K562 (cell line): ENCODE measurements around the gene SLC35E1. TPM values are rescaled to one million over a fixed set of nuclear protein-coding genes. Genes with fewer than 3 reads are reported as not detected.

Experiments used
- ATAC-seq: fragments of 200-7000 bp; cut with Tn5 transposase; 3 replicates; pipeline ENCODE4 v1.9.1; 2020; ENCODE audit warnings: moderate library complexity
- BruUV-seq: library from RNA; stranded (reverse); fragments of 400-500 nt; replicated peaks from 2 replicates; lab custom pipeline; 2021; lab: Mats Ljungman, UMichigan
- CTCF ChIA-PET: fragments of 300-600 bp; formaldehyde crosslinking; extraction: SDS; loops from one replicate; lab custom pipeline; 2021; ENCODE audit warnings: low intra/inter-chr PET ratio; lab: Yijun Ruan, JAX
- POLR2A ChIA-PET: fragments of 300-600, 350-650 bp; sonication (Branson Sonifier 250); formaldehyde crosslinking; extraction: SDS; loops from one replicate; lab custom pipeline; 2021; ENCODE audit warnings: antibody characterized with exemption, inconsistent platforms; lab: Yijun Ruan, JAX
- DNase-seq, 4 experiments: peaks; one replicate each; pipeline versions ENCODE4 v3.0.0 to v3.0.0-alpha.2; 2011 to 2018; ENCODE audit warnings: low spot score in 3 of 4, mixed read lengths in 3 of 4; ENCODE audit errors: extremely low read depth in 1 of 4
- FAIRE-seq: peaks from 2 replicates; lab custom pipeline; 2011; peaks lifted over from hg19 to GRCh38; lab: Jason Lieb, UNC
- H2AFZ ChIP-seq: 2 replicates; pipeline ENCODE4 v1.6.0; 2011; ENCODE audit warnings: low read depth, low read length, control low read depth, inconsistent platforms
- H3K27ac ChIP-seq: fragments of 200-600 bp; 3 replicates; pipeline ENCODE4 v1.8.0; 2011; ENCODE audit warnings: low read depth, mild to moderate bottlenecking, control low read depth, inconsistent platforms, low read length, moderate library complexity, mixed read lengths; ENCODE audit errors: extremely low read depth
- H3K27me3 ChIP-seq, 2 experiments: fragments of 300-600 bp in 1 of 2; 2 replicates in 1 of 2; 3 replicates in 1 of 2; pipeline versions ENCODE4 v1.6.0 to v1.8.0; 2011; ENCODE audit warnings: inconsistent platforms in 2 of 2, low read length in 2 of 2, mild to moderate bottlenecking in 1 of 2, mixed read lengths in 1 of 2, moderate library complexity in 1 of 2; ENCODE audit not compliant: control insufficient read depth in 2 of 2, insufficient read depth in 2 of 2
- H3K36me3 ChIP-seq: fragments of 300-600 bp; 3 replicates; pipeline ENCODE4 v1.8.0; 2011; ENCODE audit warnings: mild to moderate bottlenecking, low read length, inconsistent platforms; ENCODE audit not compliant: control insufficient read depth, insufficient read depth
- H3K4me1 ChIP-seq, 2 experiments: fragments of 200-600 bp in 1 of 2; replicated peaks in 1 of 2; 2 replicates in 1 of 2; 3 replicates in 1 of 2; pipeline versions ENCODE4 v1.5.1 to v1.8.0; 2011; ENCODE audit warnings: inconsistent platforms in 2 of 2, low read length in 2 of 2, mild to moderate bottlenecking in 1 of 2, mixed read lengths in 1 of 2, moderate library complexity in 1 of 2; ENCODE audit not compliant: control insufficient read depth in 2 of 2, insufficient read depth in 2 of 2
- H3K4me2 ChIP-seq: 2 replicates; pipeline ENCODE4 v1.6.1; 2011; ENCODE audit warnings: low read length, control low read depth, inconsistent platforms, mixed read lengths; ENCODE audit not compliant: insufficient read depth
- H3K4me3 ChIP-seq: fragments of 200-600 bp; sonication (generic), shearing (Covaris generic); 2 replicates; pipeline ENCODE4 v1.5.1; 2016; ENCODE audit warnings: control low read depth, inconsistent platforms
- H3K79me2 ChIP-seq: fragments of 200-600 bp; 3 replicates; pipeline ENCODE4 v1.8.0; 2011; ENCODE audit warnings: low read length, inconsistent platforms; ENCODE audit not compliant: control insufficient read depth, insufficient read depth
- H3K9ac ChIP-seq, 2 experiments: 2 replicates each; pipeline versions ENCODE4 v1.6.0 to v1.6.1; 2011; ENCODE audit warnings: low read depth in 2 of 2, low read length in 2 of 2, control low read depth in 1 of 2, inconsistent platforms in 1 of 2, mild to moderate bottlenecking in 1 of 2, mixed read lengths in 1 of 2; ENCODE audit not compliant: insufficient read depth in 1 of 2
- H3K9me1 ChIP-seq: one replicate; pipeline ENCODE4 v1.6.0; 2011; ENCODE audit warnings: inconsistent platforms, mild to moderate bottlenecking, low read length, moderate library complexity; ENCODE audit not compliant: control insufficient read depth, insufficient read depth
- H3K9me3 ChIP-seq: replicated peaks from 2 replicates; pipeline ENCODE4 v1.5.1; 2011; ENCODE audit warnings: low read depth, low read length, inconsistent platforms; ENCODE audit not compliant: control insufficient read depth, insufficient read depth
- H4K20me1 ChIP-seq: replicated peaks from 2 replicates; pipeline ENCODE4 v1.6.1; 2011; ENCODE audit warnings: low read length, inconsistent platforms, mixed read lengths; ENCODE audit not compliant: control insufficient read depth, insufficient read depth
- POLR2G ChIP-seq: fragments of 200-400 bp; formaldehyde crosslinking; IDR thresholded peaks from 2 replicates; pipeline ENCODE4 v1.6.1; 2017; ENCODE audit warnings: low read depth, mild to moderate bottlenecking, antibody characterized with exemption, low read length, moderate library complexity
- RBFOX2 ChIP-seq: fragments of 200-400 bp; formaldehyde crosslinking; IDR thresholded peaks from 2 replicates; pipeline ENCODE4 v1.6.1; 2017; ENCODE audit warnings: low read depth, mild to moderate bottlenecking, low read length, moderate library complexity
- ZBTB33 ChIP-seq: sonication (generic); formaldehyde crosslinking; IDR thresholded peaks from 2 replicates; pipeline ENCODE4 v1.8.1; 2023; ENCODE audit warnings: mild to moderate bottlenecking, missing genetic modification reagents
- ZNF316 ChIP-seq: fragments of 450-650 bp; IDR thresholded peaks from 2 replicates; pipeline ENCODE4 v1.6.1; 2016
- ZNF766 ChIP-seq: fragments of 200-800 bp; sonication (Bioruptor generic); conservative IDR thresholded peaks from 2 replicates; pipeline ENCODE4 v1.6.1; 2016; ENCODE audit warnings: missing genetic modification characterization, missing compliant biosample characterization
- WGBS: fragments of 100-300 bp; shearing (Covaris generic); methylation state at CpG from one replicate; pipeline ENCODE4 v1.1.6; 2016; ENCODE audit warnings: low coverage, mixed read lengths; ENCODE audit not compliant: insufficient coverage; ENCODE audit errors: missing lambda C conversion rate; 5-methylcytosine and 5-hydroxymethylcytosine counted together
- in situ Hi-C: fragments of 300-500 bp; cut with MboI; formaldehyde crosslinking; loops from 4 replicates; pipeline ENCODE4 v1.15.0; 2018; ENCODE audit warnings: inconsistent platforms, mixed read lengths
- intact Hi-C: fragments of 100-400 bp; cut with micrococcal nuclease; formaldehyde crosslinking; loops from 2 replicates; pipeline ENCODE4 v1.14.2; 2022
- polyA plus RNA-seq, 8 experiments: library from polyadenylated mRNA; depleted of rRNA in 4 of 8; stranded (reverse) in 5 of 8; unstranded in 3 of 8; fragments of >200 nt; fragmentation: Nextera tagmentation in 2 of 8; fragmentation: Illumina TruSeq in 1 of 8; extraction: Ambion mirVana in 2 of 8; extraction: Trizol in 1 of 8; gene quantifications; 2 replicates each; pipeline versions ENCODE4 v1.2.1 to v1.2.3, GENCODE V29; 2011 to 2014; ENCODE audit warnings: inconsistent platforms in 1 of 8, missing spikeins in 1 of 8
- total RNA-seq, 7 experiments: library from RNA; depleted of rRNA in 6 of 7; stranded (reverse); fragments of >200 nt in 6 of 7; fragmentation: Illumina TruSeq in 2 of 7; extraction: Trizol in 2 of 7; gene quantifications; 2 replicates each; pipeline versions ENCODE4 v1.2.1 to v1.2.3, GENCODE V29; 2011 to 2021; ENCODE audit warnings: low replicate concordance in 1 of 7

The SLC35E1 gene
- total and polyA plus RNA-seq, 9 of the 15 experiments (the other 6 are each of a cell fraction or from before 2014, with no cell fraction given), result 15.0 to 40.1 (median 25.7) TPM

- no peak overlapping the region for H2AFZ ChIP-seq
- H3K9me3 ChIP-seq, result no peaks in the 10 kb centered on the region
- H3K4me3 ChIP-seq, result no peak overlapping the region
- H3K9me1 ChIP-seq, result no peaks in the 10 kb centered on the region
- no TSS peak for BruUV-seq
- no peak overlapping the region for H3K4me2 ChIP-seq
- peak overlapping the region in 1 of 2 experiments; percentile 64; a peak in 1 of 4 replicates for H3K9ac ChIP-seq
- CTCF ChIA-PET, result no interaction called here
- POLR2A ChIA-PET, result interaction anchor here (0.6 to 1.1 kb wide), 4 partner anchors 10 to 59 kb away, joined by 3 to 4 read pairs (median 3); no protein-coding TSS in a partner anchor
- in situ Hi-C loops, result no loop called here
- WGBS, result 96% methylated on average over 32 of the region's 43 CpGs
- peak in 2 of 4 experiments; percentile 13 to 17 for DNase-seq
- FAIRE-seq, result no peak
- H3K79me2 ChIP-seq, result peaks cover 2% of the 10 kb centered on the region; the same call in 2 of the 3 replicates
- no peak for ATAC-seq
- intact Hi-C loops, result no loop called here
- H3K36me3 ChIP-seq, result peaks cover 99% of the 10 kb centered on the region; the same call in 2 of the 3 replicates
- no peaks in the 10 kb centered on the region for H3K27me3 ChIP-seq
- H3K4me1 ChIP-seq, result peaks cover 0 to 21% of the 10 kb centered on the region in 2 experiments; a peak in 1 of 5 replicates
- TF ChIP-seq ZBTB33 (0 out of 2 replicates have a peak, but pooled peaks have one; percentile 25), RBFOX2 (peak; percentile 22), ZNF766 (CRISPR knock-in tag) (no peak), ZNF316 (no peak), POLR2G (0 out of 2 replicates have a peak, but pooled peaks have one; percentile 43)
- TF ChIP-seq, all 486 proteins: peak for 3
- Histone ChIP-seq H4K20me1 (peaks cover 5% of the 10 kb centered on the region; the same call in 1 of the 2 replicates), H3K27ac (no peak overlapping the region)
Observed at GRCh38 chr19:16530540-16531379, 41.5 kb downstream of the SLC35E1 start.
